ENCODE measurements around the gene UBE2D2.
"Not testable (repeated sequence)": the region's sequence is repeated elsewhere in the genome, so short reads cannot be mapped to it uniquely, and the experiment has no call there.

Gene UBE2D2

GRCh38 chr5:139549162-139549894 lies 11.8 kb upstream of the UBE2D2 start:
- no peak for DNase-seq (ENCODE audit: low read depth)

- not testable (repeated sequence) for DNase-seq (ENCODE audit: low read depth)
These were observed 10.9 kb upstream of the UBE2D2 start for GRCh38 chr5:139550051-139550872.

GRCh38 chr5:139551191-139551889 lies 9.8 kb upstream of the UBE2D2 start:
- DNase-seq (ENCODE audit: low read depth): no peak

DNA sequence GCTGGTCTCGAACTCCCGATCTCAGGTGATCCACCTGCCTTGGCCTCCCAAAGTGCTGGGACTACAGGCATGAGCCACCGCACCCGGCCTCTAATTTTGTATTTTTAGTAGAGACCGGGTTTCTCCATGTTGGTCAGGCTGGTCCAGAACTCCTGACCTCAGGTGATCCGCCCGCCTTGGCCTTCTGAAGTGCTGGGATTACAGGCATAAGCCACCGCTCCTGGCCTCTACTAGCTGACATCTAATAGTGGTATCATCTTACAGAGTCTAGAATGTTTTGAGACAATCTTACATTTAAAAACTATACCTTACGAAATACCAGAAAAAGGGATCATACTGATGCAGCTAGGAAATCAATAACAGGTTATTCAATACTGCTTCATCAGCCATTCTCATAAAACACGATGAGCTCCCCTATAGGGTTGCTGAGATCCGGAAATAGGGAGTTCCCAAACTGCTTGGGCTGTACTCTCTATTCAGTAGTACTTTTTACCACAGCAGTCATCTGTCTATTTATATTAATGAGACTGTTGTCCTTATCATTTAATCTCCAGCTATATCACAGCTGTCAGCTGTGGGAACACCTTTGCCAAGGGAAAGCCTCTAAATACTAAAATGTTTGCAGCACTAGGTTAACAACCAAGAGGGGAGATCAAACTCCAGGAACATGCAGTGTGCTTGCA lies 8.1 kb upstream of the UBE2D2 start:
- no peak for DNase-seq (ENCODE audit: low read depth)

GRCh38 chr5:139554264-139554663 lies 6.9 kb upstream of the UBE2D2 start:
- no peak for DNase-seq (ENCODE audit: low read depth)

DNA sequence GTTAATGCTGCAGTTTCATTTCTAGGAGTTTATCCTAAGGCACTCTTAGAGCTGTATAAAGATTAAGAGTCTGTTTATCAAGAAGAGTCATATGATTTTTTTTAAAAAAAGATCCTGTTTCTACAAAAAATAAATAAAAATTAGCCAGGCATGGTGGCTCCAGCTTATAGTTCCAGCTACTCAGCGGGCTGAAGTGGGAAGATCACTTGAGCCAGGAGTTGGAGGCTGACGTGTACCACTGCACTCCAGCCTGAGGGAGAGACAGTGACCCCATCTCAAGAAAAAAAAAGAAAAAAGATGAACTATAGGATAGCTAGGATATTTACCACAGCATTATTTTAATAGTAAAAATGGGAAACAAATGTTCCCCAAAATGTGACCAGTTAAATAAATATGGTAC lies 3.3 kb upstream of the UBE2D2 start:
- no peak for DNase-seq (ENCODE audit: low read depth)

DNA sequence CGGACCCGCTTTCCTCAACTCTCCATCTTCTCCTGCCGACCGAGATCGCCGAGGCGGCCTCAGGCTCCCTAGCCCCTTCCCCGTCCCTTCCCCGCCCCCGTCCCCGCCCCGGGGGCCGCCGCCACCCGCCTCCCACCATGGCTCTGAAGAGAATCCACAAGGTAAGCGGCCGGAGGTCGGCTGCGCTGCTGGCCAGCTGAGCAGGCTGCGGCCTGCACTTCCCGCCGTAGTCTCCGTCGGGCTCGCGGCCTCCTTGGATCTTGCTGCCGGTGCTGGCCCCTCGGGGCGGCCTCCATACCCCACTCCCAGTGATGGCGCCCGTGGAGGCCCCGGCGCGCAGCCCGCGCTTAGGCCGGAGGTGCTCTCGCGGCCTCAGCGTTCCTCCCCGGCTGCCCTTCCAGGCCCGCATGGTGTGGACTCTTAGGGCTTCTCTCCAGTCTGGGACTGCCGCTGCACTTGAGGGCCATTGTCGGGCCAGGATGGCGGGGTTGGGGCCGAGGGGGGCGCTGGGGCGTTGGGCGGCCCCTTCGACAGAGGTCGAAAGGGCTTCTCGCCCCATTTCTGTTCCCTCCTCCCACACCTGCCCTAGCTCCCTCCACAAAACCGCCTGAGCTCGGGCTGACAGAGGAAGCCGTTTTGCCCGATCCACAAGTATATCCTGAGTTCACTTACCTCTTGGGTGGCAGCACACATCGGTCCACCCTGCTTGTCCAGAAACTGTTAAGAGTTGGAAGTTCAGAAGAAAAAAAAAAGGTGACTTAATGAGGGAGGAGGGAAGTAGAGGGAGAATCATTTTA lies 714 bp downstream of the UBE2D2 start:
- peak; percentile 13 for DNase-seq (ENCODE audit: low read depth)

GRCh38 chr5:139562847-139563246 lies 1.7 kb downstream of the UBE2D2 start:
- no peak for DNase-seq (ENCODE audit: low read depth)

GRCh38 chr5:139565411-139566305 lies 4.5 kb downstream of the UBE2D2 start:
- peak; percentile 13 for DNase-seq (ENCODE audit: low read depth)

DNA sequence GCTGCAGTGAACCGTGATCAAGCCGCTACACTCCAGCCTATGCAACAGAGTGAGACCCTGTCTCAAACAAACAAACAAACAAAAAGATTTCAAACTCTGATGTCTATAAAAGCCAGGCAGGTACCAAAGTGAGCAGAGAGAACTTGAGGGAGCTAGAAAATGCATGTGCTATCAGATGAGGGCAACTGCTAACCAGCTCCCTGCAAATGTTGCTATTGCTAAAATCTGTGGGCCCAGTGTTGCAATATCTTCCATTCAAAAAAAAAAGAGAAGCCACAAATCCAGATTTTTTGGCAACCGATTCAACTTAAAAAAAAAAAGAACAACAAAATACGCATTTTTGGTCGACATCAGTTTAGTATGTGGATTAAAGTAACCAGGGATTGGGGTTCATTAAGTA lies 5.5 kb downstream of the UBE2D2 start:
- no peak for DNase-seq (ENCODE audit: low read depth)

DNA sequence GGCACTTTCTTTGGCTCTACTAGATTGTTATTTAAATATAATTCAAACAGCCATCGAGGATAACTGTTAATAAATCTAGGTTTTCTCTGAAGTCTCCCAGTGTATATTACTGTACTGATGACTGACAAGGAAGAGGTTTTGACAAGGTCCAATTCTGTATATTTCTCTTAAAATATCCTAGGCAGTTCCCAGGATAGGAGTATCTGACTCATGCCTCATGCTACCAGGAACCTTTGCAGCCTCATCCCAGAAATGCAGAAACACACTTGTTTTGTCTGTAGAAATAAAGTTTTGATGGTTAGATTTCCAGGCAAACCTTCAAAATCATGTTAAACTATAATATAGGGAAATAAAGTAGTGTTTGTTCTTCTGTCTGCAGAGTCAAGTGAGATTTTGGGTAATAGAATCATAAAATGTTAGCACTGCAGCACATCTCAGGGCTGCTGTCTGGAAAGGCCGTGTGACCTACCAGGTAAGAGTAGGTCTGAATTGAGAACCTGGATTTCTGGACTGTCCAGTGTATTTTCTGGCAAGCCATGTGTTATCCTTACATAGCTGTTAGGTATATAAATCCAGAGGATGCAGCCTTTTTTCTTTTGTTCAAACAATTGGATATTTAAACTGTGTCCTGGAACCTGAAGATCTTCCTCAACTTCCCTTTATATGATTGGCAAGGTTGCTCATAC lies 8.3 kb downstream of the UBE2D2 start:
- no peak for DNase-seq (ENCODE audit: low read depth)

- no peak for DNase-seq (ENCODE audit: low read depth)
These were observed 10.4 kb downstream of the UBE2D2 start for GRCh38 chr5:139571543-139571942.

DNA sequence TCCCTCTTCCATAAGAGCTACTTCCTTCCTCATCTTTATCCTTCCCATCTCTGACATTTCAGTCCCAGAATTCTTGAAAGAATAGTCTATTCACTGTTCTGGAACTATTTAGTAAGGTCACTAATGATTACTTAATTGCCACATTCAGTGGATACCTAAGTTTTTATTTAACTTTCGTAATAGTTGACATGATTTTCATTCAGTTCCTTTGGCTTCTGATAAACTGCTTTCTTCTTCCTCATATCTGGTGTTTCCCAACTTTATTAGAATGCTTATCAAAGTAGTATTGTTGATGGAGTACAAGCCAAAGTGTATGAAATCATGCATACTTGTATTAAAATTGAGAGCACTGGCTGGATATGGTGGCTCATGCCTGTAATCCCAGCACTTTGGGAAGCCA lies 10.8 kb downstream of the UBE2D2 start:
- no peak for DNase-seq (ENCODE audit: low read depth)

- DNase-seq (ENCODE audit: low read depth): no peak
These were observed 13.6 kb downstream of the UBE2D2 start for GRCh38 chr5:139574641-139575312.

- no peak for DNase-seq (ENCODE audit: low read depth)
These were observed 14.1 kb downstream of the UBE2D2 start for GRCh38 chr5:139575313-139575646.

DNA sequence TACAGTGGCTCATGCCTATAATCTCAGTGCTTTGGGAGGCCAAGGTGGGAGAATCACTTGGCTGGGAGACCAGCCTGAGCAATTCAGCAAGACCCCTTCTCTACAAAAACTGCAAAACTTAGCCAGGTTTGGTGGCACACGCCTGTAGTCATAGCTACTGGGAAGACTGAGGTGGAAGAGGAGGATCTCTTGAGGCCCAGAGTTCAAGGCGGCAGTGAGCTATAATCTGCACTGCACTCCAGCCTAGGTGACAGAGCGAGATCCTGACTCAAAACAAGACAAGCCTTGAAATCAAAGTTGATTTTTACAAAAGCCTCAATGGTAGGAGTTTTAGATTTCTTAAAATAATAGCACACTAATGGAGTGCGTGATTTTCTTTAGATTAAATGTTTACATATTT lies 14.6 kb downstream of the UBE2D2 start:
- no peak for DNase-seq (ENCODE audit: low read depth)

DNA sequence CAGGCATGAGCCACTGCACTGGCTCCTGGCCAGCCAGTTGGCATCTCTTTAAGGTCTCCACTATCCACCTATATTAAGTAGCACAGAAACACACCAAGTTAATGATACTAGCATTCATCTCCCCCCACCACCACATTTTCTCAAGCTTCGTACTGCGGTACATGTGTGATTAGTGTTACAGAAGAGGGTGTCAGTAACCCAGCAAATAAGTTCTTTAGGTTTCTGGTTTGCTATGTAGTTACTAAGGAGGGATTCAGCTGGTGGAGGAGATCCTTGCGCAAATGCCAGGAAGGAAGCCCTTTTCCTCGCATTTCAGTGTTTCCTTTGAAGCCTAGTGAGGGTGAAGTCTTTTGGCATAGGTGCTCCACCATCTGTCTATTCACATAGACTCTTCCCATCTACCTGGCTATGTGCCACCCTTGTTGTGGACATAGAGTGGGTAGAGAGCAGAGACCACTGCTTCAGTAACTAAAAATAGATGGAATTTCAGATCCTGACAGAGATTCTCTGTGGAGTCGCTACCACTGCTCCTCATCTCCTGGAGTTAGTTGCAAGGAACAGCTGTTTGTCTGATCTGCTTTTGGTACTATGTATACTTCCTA lies 16.7 kb downstream of the UBE2D2 start:
- DNase-seq (ENCODE audit: low read depth): no peak

DNA sequence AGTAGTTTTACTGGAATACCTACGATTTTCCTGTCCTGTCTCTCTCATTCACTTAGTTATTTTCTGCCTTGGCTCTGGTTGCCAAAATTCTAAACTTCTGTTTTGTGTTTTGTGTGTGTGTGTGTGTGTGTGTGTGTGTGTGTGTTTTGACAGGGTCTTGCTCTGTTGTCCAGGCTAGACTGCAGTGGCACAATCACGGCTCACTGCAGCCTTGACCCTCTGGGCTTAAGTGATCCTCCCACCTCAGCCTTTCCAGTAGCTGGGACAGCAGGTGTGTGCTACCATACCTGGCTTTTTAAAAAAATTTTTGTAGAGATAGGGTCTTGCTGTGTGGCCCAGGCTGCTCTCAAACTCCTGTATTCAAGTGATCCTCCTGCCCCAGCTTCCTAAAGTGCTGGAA lies 17.2 kb downstream of the UBE2D2 start:
- DNase-seq (ENCODE audit: low read depth): no peak

GRCh38 chr5:139582181-139582580 lies 21.0 kb downstream of the UBE2D2 start:
- not testable (repeated sequence) for DNase-seq (ENCODE audit: low read depth)

Data from stimulated activated CD4-positive, alpha-beta T cell treated with anti-CD3 and anti-CD28 coated beads, Interleukin-2, amount 100 ng/mL, for 4 hours (primary cell).